NCI-H748 (cell line): ENCODE data around the gene PGM1.

Experiments
- DNase-seq: peaks from one replicate; lab custom pipeline; 2025; ENCODE audit not compliant: unreplicated experiment; lab: John Stamatoyannopoulos, UW

Gene PGM1

GRCh38 chr1:63691701-63692425 is 98.7 kb downstream of the PGM1 start:
- peak; percentile 63 for DNase-seq

DNA sequence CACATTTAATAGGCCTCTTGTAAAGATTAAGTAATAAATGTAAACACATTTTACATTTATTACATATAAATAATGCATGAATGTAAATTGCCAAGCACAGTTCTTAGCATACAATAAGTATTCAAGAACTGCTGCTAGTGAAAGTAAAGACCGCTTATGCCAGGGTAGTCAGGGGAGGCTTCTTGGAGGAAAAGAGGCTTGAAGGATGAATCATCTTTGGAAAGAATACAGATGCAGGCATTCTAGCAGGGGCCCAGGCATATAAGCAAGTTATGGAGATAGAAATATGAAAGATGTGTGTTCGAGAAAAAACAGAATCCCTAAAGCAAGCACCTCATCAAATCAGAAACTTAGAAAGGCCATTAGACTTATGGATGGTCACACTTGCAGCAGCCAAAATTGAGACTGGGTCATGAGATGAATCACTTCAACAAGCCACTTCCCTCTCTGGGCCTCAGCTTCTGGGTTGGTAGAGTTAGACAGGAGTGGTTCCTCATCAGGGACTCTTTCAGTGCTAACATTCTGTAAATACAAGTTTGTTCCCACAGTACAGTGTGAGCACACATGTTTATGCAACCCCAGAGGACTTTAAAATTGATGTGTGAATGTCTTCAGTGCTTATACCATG is 100.8 kb downstream of the PGM1 start:
- no peak for DNase-seq

DNA sequence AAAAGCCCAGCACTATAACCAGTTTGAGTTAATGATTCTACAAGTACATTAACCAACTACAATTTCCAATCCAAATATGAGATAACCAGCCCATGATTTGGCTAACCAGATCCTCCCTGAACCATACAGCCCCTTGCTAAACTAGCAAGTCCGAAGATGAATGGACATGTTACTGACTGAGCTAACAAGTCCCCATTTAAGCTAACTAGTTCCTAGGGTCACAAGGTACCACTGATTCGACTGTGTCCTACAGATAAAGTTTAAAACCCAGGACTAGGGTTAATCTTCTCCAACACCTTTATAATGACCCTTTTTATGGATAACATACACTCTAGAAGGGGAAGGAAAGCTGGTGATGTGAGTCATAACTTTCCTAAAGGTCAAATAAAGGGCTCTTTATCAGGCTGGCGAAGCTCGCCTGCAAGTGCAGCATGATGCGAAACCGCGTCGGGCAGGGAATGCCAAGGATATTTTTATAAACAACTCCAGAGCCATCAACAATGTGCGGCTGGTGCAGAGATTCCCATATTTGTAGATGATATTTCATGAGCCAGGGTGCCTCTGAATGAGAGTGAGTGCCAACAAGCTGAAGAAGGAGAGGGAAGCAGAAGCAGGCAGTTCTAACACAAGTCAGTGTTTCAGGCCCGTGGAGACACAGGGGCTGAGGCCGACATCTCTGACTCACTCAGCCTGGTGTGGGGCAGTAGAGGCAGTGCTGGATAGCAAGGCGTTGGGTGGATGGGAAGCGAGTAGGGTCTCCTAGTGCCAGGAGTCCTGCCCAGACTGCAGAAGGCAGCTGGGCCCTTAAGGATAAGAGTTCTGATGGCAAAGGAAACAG is 105.0 kb downstream of the PGM1 start:
- DNase-seq: no peak

- DNase-seq: peak; percentile 16
Observed at GRCh38 chr1:63701187-63701586, 108.0 kb downstream of the PGM1 start.

- peak; percentile 7 for DNase-seq
Observed at GRCh38 chr1:63703701-63704107, 110.5 kb downstream of the PGM1 start.

DNA sequence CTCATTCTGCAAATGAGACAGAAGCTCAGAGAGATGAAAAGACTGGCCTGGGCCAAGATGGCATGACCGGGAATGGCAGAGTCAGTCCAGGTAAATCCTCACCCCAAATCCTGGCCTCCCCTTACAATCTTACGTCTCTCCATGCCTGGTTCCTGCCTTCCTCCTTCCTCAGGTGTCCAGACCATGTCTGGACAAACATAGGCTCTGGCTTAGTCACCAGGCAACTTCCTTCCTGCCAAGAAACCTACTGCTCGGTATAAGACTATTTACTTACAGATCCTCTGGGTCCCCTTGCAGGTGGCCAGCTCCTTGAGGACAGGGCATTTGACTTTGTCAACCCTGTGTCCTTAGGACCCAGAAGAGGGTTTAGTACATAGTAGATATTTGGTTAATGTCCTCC is 111.2 kb downstream of the PGM1 start:
- no peak for DNase-seq

- DNase-seq: no peak
Observed at GRCh38 chr1:63705078-63705477, 111.9 kb downstream of the PGM1 start.

GRCh38 chr1:63709267-63709828 is 116.1 kb downstream of the PGM1 start:
- no peak for DNase-seq
